GM23338 (cell line): ENCODE data around the gene SYT13. TPM values are rescaled to one million over a fixed set of nuclear protein-coding genes. Genes with fewer than 3 reads are reported as not detected.

Experiments
- ATAC-seq: fragments of 200-7000 bp; cut with Tn5 transposase; 3 replicates; pipeline ENCODE4 v1.9.1; 2020
- DNase-seq: peaks from one replicate; pipeline ENCODE4 v3.0.0-alpha.2; 2015; ENCODE audit warnings: low spot score
- H2AFZ ChIP-seq: fragments of 200-600 bp; sonication (generic); 2 replicates; pipeline ENCODE4 v1.8.0; 2016; ENCODE audit warnings: antibody characterized with exemption, mild to moderate bottlenecking, moderate library complexity
- H3F3A ChIP-seq: fragments of 200-600 bp; sonication (generic); replicated peaks from 2 replicates; pipeline ENCODE4 v1.8.0; 2017; ENCODE audit warnings: antibody characterized with exemption, mixed run types, low read depth
- H3K27ac ChIP-seq: fragments of 200-600 bp; sonication (generic); 2 replicates; pipeline ENCODE4 v1.6.1; 2016; ENCODE audit warnings: low read depth
- H3K27me3 ChIP-seq: fragments of 200-600 bp; sonication (generic); 2 replicates; pipeline ENCODE4 v1.8.0; 2016; ENCODE audit warnings: mild to moderate bottlenecking, mixed run types, moderate library complexity; ENCODE audit not compliant: insufficient read depth
- H3K36me3 ChIP-seq: fragments of 200-600 bp; sonication (generic); 2 replicates; pipeline ENCODE4 v1.8.0; 2016; ENCODE audit warnings: mild to moderate bottlenecking; ENCODE audit not compliant: insufficient read depth
- H3K4me1 ChIP-seq: fragments of 200-600 bp; sonication (generic); 2 replicates; pipeline ENCODE4 v1.8.0; 2016; ENCODE audit warnings: mild to moderate bottlenecking, moderate library complexity; ENCODE audit not compliant: insufficient read depth
- H3K4me2 ChIP-seq: fragments of 200-600 bp; sonication (generic); 2 replicates; pipeline ENCODE4 v1.7.1; 2017; ENCODE audit warnings: mixed run types
- H3K4me3 ChIP-seq: fragments of 200-600 bp; sonication (generic); 2 replicates; pipeline ENCODE4 v1.6.1; 2016; ENCODE audit warnings: mixed run types
- H3K79me2 ChIP-seq: fragments of 200-600 bp; sonication (generic); replicated peaks from 2 replicates; pipeline ENCODE4 v1.8.0; 2017; ENCODE audit warnings: mild to moderate bottlenecking; ENCODE audit not compliant: insufficient read depth
- H3K9me2 ChIP-seq: fragments of 200-600 bp; sonication (generic); 2 replicates; pipeline ENCODE4 v1.8.0; 2017; ENCODE audit not compliant: insufficient read depth
- H4K20me1 ChIP-seq: fragments of 200-600 bp; sonication (generic); replicated peaks from 2 replicates; pipeline ENCODE4 v1.8.0; 2017; ENCODE audit warnings: mild to moderate bottlenecking; ENCODE audit not compliant: insufficient read depth
- H3K27ac Mint-ChIP-seq: 2 replicates; pipeline ENCODE4 v1.8.0; 2020; ENCODE audit warnings: inconsistent platforms, mild to moderate bottlenecking, moderate library complexity, mixed read lengths
- H3K27me3 Mint-ChIP-seq: 3 replicates; pipeline ENCODE4 v1.8.0; 2022; ENCODE audit warnings: low read depth, mild to moderate bottlenecking, moderate library complexity, mixed read lengths, inconsistent platforms; ENCODE audit not compliant: insufficient read depth, poor library complexity
- H3K36me3 Mint-ChIP-seq: 3 replicates; pipeline ENCODE4 v1.8.0; 2021; ENCODE audit warnings: low read depth, mild to moderate bottlenecking, inconsistent platforms, moderate library complexity, mixed read lengths
- H3K4me1 Mint-ChIP-seq: 3 replicates; pipeline ENCODE4 v1.8.0; 2020; ENCODE audit warnings: mild to moderate bottlenecking, inconsistent platforms, mixed read lengths
- H3K4me3 Mint-ChIP-seq: 3 replicates; pipeline ENCODE4 v1.8.0; 2021; ENCODE audit warnings: moderate library complexity, mild to moderate bottlenecking, inconsistent platforms, mixed read lengths
- H3K9me3 Mint-ChIP-seq: 3 replicates; pipeline ENCODE4 v1.8.0; 2020; ENCODE audit warnings: moderate library complexity, mild to moderate bottlenecking, inconsistent platforms, mixed read lengths
- CREB1 ChIP-seq: fragments of 250-450 bp; sonication (Bioruptor Pico); IDR thresholded peaks from 2 replicates; pipeline ENCODE4 v1.5.0; 2020; ENCODE audit warnings: low read depth, mild to moderate bottlenecking, moderate library complexity
- EZH2 ChIP-seq: fragments of 200-600 bp; sonication (generic); IDR thresholded peaks from one replicate; pipeline ENCODE4 v1.8.0; 2017; ENCODE audit warnings: antibody characterized with exemption, mild to moderate bottlenecking, low read depth; ENCODE audit not compliant: unreplicated experiment
- EZH2phosphoT487 ChIP-seq: fragments of 200-600 bp; sonication (generic); IDR thresholded peaks from one replicate; pipeline ENCODE4 v1.8.1; 2018; ENCODE audit warnings: antibody characterized with exemption; ENCODE audit not compliant: unreplicated experiment
- JUNB ChIP-seq: IDR thresholded peaks from one replicate; pipeline ENCODE4 v1.6.1; 2016; ENCODE audit warnings: antibody characterized with exemption; ENCODE audit not compliant: unreplicated experiment
- NANOG ChIP-seq: IDR thresholded peaks from 2 replicates; pipeline ENCODE4 v1.6.1; 2016; ENCODE audit warnings: antibody characterized with exemption, borderline replicate concordance
- POLR2AphosphoS5 ChIP-seq: IDR thresholded peaks from 2 replicates; pipeline ENCODE4 v1.6.1; 2016; ENCODE audit warnings: antibody characterized with exemption, low read depth
- STAT1 ChIP-seq: IDR thresholded peaks from one replicate; pipeline ENCODE4 v1.6.1; 2016; ENCODE audit warnings: antibody characterized with exemption; ENCODE audit not compliant: unreplicated experiment
- ZNF114 ChIP-seq: fragments of 250-450 bp; sonication (Bioruptor Pico); IDR thresholded peaks from 2 replicates; pipeline ENCODE4 v1.5.0; 2020; ENCODE audit warnings: mild to moderate bottlenecking, moderate library complexity
- ZNF331 ChIP-seq: fragments of 250-450 bp; sonication (Bioruptor Pico); IDR thresholded peaks from 2 replicates; pipeline ENCODE4 v1.5.0; 2020; ENCODE audit warnings: low read depth, mild to moderate bottlenecking, moderate library complexity
- ZNF462 ChIP-seq: fragments of 250-450 bp; sonication (Bioruptor Pico); IDR thresholded peaks from 2 replicates; pipeline ENCODE4 v1.5.0; 2020; ENCODE audit warnings: mild to moderate bottlenecking, moderate library complexity
- polyA plus RNA-seq: library from polyadenylated mRNA; unstranded; fragments of >200 nt; fragmentation: Nextera tagmentation; extraction: Ambion mirVana; gene quantifications from 2 replicates; pipeline ENCODE4 v1.2.1, GENCODE V29; 2016
- total RNA-seq: library from RNA; depleted of rRNA; stranded (reverse); fragments of >200 nt; shearing (Covaris generic); gene quantifications from 2 replicates; pipeline ENCODE4 v1.2.3, GENCODE V29; 2014
- TF ChIP-seq, protein P1 (sequence below): IDR thresholded peaks from 2 replicates; pipeline ENCODE4 v1.6.1; 2016; ENCODE audit warnings: antibody characterized with exemption
- TF ChIP-seq, protein P2 (sequence below): IDR thresholded peaks from one replicate; pipeline ENCODE4 v1.6.1; 2018; ENCODE audit warnings: antibody characterized with exemption; ENCODE audit not compliant: unreplicated experiment
- TF ChIP-seq, protein P3 (sequence below), 2 experiments: fragments of 200-600 bp in 1 of 2; sonication (generic) in 1 of 2; conservative IDR thresholded peaks; 2 replicates each; pipeline versions ENCODE4 v1.5.1 to v1.6.1; 2016 to 2017; ENCODE audit warnings: antibody characterized with exemption in 2 of 2, low read depth in 2 of 2, mild to moderate bottlenecking in 2 of 2, moderate library complexity in 1 of 2

SYT13 gene
- total and polyA plus RNA-seq, 2 experiments from 2014 or later = 3.4 to 16.3 TPM

DNA sequence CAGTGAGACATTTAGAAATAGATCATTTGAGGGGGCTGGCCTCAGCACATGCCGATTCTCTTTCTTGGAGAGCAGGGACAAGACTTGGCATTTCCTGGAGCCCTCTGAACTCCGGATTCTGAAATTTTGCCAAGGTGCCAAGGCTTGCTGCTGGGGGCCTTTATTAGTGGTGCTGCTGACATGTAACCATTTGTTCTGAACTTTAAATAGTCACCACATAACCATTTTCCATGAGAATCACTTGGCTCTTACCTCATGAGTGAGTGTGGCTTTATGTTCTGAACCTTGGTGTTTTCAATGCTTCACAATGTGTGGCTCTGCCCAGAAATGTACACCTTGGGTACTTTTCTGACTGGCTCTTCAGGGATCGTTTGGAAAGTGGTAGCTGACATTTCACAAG, 33.3 kb downstream of the SYT13 start:
- no peaks in the 10 kb centered on the region for H3K9me2 ChIP-seq
- H4K20me1 ChIP-seq = no peaks in the 10 kb centered on the region; the same call in 1 of the 2 replicates
- Mint-ChIP-seq H3K9me3 (no peaks in the 10 kb centered on the region; the same call in 2 of the 3 replicates), H3K27me3 (peaks cover 9% of the 10 kb centered on the region), H3K4me3 (no peak overlapping the region), H3K27ac (no peak overlapping the region), H3K36me3 (no peaks in the 10 kb centered on the region), H3K4me1 (peaks cover 2% of the 10 kb centered on the region; the same call in 2 of the 3 replicates)
- no peaks in the 10 kb centered on the region for H3K4me1 ChIP-seq
- H3K4me3 ChIP-seq = no peak overlapping the region
- H3K27ac ChIP-seq = no peak overlapping the region
- H3K36me3 ChIP-seq = no peaks in the 10 kb centered on the region; the same call in 1 of the 2 replicates
- no peak for ATAC-seq
- TF ChIP-seq EZH2 = no peak
- TF ChIP-seq JUNB = no peak
- no peak for TF ChIP-seq ZNF331
- no peak for TF ChIP-seq POLR2AphosphoS5
- TF ChIP-seq, protein P1, sequence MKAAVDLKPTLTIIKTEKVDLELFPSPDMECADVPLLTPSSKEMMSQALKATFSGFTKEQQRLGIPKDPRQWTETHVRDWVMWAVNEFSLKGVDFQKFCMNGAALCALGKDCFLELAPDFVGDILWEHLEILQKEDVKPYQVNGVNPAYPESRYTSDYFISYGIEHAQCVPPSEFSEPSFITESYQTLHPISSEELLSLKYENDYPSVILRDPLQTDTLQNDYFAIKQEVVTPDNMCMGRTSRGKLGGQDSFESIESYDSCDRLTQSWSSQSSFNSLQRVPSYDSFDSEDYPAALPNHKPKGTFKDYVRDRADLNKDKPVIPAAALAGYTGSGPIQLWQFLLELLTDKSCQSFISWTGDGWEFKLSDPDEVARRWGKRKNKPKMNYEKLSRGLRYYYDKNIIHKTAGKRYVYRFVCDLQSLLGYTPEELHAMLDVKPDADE = no peak
- no peak for TF ChIP-seq ZNF462 (CRISPR knock-in tag)
- TF ChIP-seq CREB1 = no peak
- no peak for TF ChIP-seq NANOG
- TF ChIP-seq, protein P2, sequence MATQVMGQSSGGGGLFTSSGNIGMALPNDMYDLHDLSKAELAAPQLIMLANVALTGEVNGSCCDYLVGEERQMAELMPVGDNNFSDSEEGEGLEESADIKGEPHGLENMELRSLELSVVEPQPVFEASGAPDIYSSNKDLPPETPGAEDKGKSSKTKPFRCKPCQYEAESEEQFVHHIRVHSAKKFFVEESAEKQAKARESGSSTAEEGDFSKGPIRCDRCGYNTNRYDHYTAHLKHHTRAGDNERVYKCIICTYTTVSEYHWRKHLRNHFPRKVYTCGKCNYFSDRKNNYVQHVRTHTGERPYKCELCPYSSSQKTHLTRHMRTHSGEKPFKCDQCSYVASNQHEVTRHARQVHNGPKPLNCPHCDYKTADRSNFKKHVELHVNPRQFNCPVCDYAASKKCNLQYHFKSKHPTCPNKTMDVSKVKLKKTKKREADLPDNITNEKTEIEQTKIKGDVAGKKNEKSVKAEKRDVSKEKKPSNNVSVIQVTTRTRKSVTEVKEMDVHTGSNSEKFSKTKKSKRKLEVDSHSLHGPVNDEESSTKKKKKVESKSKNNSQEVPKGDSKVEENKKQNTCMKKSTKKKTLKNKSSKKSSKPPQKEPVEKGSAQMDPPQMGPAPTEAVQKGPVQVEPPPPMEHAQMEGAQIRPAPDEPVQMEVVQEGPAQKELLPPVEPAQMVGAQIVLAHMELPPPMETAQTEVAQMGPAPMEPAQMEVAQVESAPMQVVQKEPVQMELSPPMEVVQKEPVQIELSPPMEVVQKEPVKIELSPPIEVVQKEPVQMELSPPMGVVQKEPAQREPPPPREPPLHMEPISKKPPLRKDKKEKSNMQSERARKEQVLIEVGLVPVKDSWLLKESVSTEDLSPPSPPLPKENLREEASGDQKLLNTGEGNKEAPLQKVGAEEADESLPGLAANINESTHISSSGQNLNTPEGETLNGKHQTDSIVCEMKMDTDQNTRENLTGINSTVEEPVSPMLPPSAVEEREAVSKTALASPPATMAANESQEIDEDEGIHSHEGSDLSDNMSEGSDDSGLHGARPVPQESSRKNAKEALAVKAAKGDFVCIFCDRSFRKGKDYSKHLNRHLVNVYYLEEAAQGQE = no peak
- TF ChIP-seq STAT1 = no peak
- no peak for TF ChIP-seq EZH2phosphoT487
- TF ChIP-seq ZNF114 (CRISPR knock-in tag) = no peak
- TF ChIP-seq, protein P3, sequence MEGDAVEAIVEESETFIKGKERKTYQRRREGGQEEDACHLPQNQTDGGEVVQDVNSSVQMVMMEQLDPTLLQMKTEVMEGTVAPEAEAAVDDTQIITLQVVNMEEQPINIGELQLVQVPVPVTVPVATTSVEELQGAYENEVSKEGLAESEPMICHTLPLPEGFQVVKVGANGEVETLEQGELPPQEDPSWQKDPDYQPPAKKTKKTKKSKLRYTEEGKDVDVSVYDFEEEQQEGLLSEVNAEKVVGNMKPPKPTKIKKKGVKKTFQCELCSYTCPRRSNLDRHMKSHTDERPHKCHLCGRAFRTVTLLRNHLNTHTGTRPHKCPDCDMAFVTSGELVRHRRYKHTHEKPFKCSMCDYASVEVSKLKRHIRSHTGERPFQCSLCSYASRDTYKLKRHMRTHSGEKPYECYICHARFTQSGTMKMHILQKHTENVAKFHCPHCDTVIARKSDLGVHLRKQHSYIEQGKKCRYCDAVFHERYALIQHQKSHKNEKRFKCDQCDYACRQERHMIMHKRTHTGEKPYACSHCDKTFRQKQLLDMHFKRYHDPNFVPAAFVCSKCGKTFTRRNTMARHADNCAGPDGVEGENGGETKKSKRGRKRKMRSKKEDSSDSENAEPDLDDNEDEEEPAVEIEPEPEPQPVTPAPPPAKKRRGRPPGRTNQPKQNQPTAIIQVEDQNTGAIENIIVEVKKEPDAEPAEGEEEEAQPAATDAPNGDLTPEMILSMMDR (conservative IDR thresholded peaks at IDR 0.05; ENCODE audit: low read depth in 2 of 2) = no peak
- no peaks in the 10 kb centered on the region for H3F3A ChIP-seq
- H3K4me2 ChIP-seq = no peak overlapping the region
- no peak overlapping the region for H2AFZ ChIP-seq
- no peaks in the 10 kb centered on the region for H3K79me2 ChIP-seq
- no peak for DNase-seq
- no peaks in the 10 kb centered on the region for H3K27me3 ChIP-seq
